ENCODE results near the gene LRRC73. TPM values are rescaled to one million over a fixed set of nuclear protein-coding genes. Genes with fewer than 3 reads are reported as not detected.
A peak's percentile ranks its signal among the peaks of the same experiment; 100 is the strongest.
"Not testable (repeated sequence)": the region's sequence is repeated elsewhere in the genome, so short reads cannot be mapped to it uniquely, and the experiment has no call there.

Gene LRRC73
- total RNA-seq (under 1 TPM in 1 of 2 donors, not detected in 1; 0.08 TPM), polyA plus RNA-seq (under 1 TPM; 0.10 to 0.99 TPM)

- Histone ChIP-seq H3K27me3 (ENCODE audit: control insufficient read depth in 4 of 4, insufficient read depth in 4 of 4, low read length in 3 of 4) (peaks cover 0 to 3% (median 0%) of the 10 kb centered on the region in 4 donors), H3K36me3 (ENCODE audit: control insufficient read depth in 4 of 4, insufficient read depth in 3 of 4, low read depth in 1 of 4, low read length in 3 of 4) (peaks cover 2 to 31% (median 17%) of the 10 kb centered on the region in 4 donors), H3K9me3 (ENCODE audit: control insufficient read depth in 4 of 4, low read length in 3 of 4) (no peaks in the 10 kb centered on the region), H3K4me1 (ENCODE audit: control insufficient read depth in 4 of 4, insufficient read depth in 4 of 4, low read length in 3 of 4) (peaks cover 5 to 13% (median 8%) of the 10 kb centered on the region in 4 donors), H3K4me3 (ENCODE audit: low read depth in 1 of 3, low read length in 3 of 3) (peak within 1 kb of the TSS; percentile 30 to 71 (median 54)), H3K9ac (ENCODE audit: low read depth in 1 of 2, low read length in 2 of 2) (no peak within 1 kb of the TSS), H3K27ac (ENCODE audit: low read depth in 1 of 2, low read length in 2 of 2) (peak within 1 kb of the TSS in 1 of 2 donors; percentile 35)
- TF ChIP-seq TAF1 (conservative IDR thresholded peaks at IDR 0.05) (no peak), YY1 (IDR thresholded peaks at IDR 0.05) (peak; percentile 49), GABPA (IDR thresholded peaks at IDR 0.05 in 1 of 2, conservative IDR thresholded peaks at IDR 0.05 in 1 of 2) (no peak), HNF4A (conservative IDR thresholded peaks at IDR 0.05) (peak; percentile 51 to 56), RXRA (IDR thresholded peaks at IDR 0.05) (peak; percentile 22 to 29), NR2F2 (IDR thresholded peaks at IDR 0.05) (no peak), RAD21 (IDR thresholded peaks at IDR 0.05) (no peak), FOXA1 (IDR thresholded peaks at IDR 0.05) (no peak), SP1 (IDR thresholded peaks at IDR 0.05) (peak; percentile 23), ATF3 (IDR thresholded peaks at IDR 0.05) (no peak)
- peak; percentile 92 for DNase-seq (ENCODE audit: low spot score)
- WGBS, result 10% methylated on average over 96 of the region's 96 CpGs
These were observed at the start of gene LRRC73 for GRCh38 chr6:43509984-43510826. Gene LRRC73 (minus strand): TSS chr6:43510346. CDS start chr6:43509785, 561 bp downstream.

- Histone ChIP-seq H3K27me3 (ENCODE audit: control insufficient read depth in 4 of 4, insufficient read depth in 4 of 4, low read length in 3 of 4) (no peaks in the 10 kb centered on the region), H3K36me3 (ENCODE audit: control insufficient read depth in 4 of 4, insufficient read depth in 3 of 4, low read depth in 1 of 4, low read length in 3 of 4) (peaks cover 17 to 64% (median 48%) of the 10 kb centered on the region in 4 donors)
- no peak for DNase-seq (ENCODE audit: low spot score)
These were observed 49.2 kb upstream of the LRRC73 start for GRCh38 chr6:43559328-43559727.

GRCh38 chr6:43557620-43558019 lies 47.5 kb upstream of the LRRC73 start:
- peaks cover 21 to 62% (median 49%) of the 10 kb centered on the region in 4 donors for H3K36me3 ChIP-seq (ENCODE audit: control insufficient read depth in 4 of 4, insufficient read depth in 3 of 4, low read depth in 1 of 4, low read length in 3 of 4)
- not testable (repeated sequence) for H3K9ac ChIP-seq (ENCODE audit: low read depth in 1 of 2, low read length in 2 of 2); H3K27ac ChIP-seq (ENCODE audit: low read depth in 1 of 2, low read length in 2 of 2); H3K4me1 ChIP-seq (ENCODE audit: control insufficient read depth in 4 of 4, insufficient read depth in 4 of 4, low read length in 3 of 4); DNase-seq (ENCODE audit: low spot score); H3K9me3 ChIP-seq (ENCODE audit: control insufficient read depth in 4 of 4, low read length in 3 of 4); H3K27me3 ChIP-seq (ENCODE audit: control insufficient read depth in 4 of 4, insufficient read depth in 4 of 4, low read length in 3 of 4); H3K4me3 ChIP-seq (ENCODE audit: low read depth in 1 of 3, low read length in 3 of 3)
- 94% methylated on average over 7 of the region's 7 CpGs for WGBS

More at GRCh38 chr6:43559328-43559727, 49.2 kb upstream of the LRRC73 start:
- Histone ChIP-seq H3K9me3 (ENCODE audit: control insufficient read depth in 4 of 4, low read length in 3 of 4) (no peaks in the 10 kb centered on the region), H3K4me3 (ENCODE audit: low read depth in 1 of 3, low read length in 3 of 3) (no peak overlapping the region), H3K27ac (ENCODE audit: low read depth in 1 of 2, low read length in 2 of 2) (no peak overlapping the region), H3K9ac (ENCODE audit: low read depth in 1 of 2, low read length in 2 of 2) (no peak overlapping the region), H3K4me1 (ENCODE audit: control insufficient read depth in 4 of 4, insufficient read depth in 4 of 4, low read length in 3 of 4) (no peaks in the 10 kb centered on the region)
- TF ChIP-seq EGR1 (IDR thresholded peaks at IDR 0.05; ENCODE audit: low read depth in 2 of 2), result no peak
- TF ChIP-seq RXRA (IDR thresholded peaks at IDR 0.05), result no peak
- TF ChIP-seq HNF4G (IDR thresholded peaks at IDR 0.05), result no peak
- no peak for TF ChIP-seq MAX (IDR thresholded peaks at IDR 0.05)
- no peak for TF ChIP-seq ZBTB33 (IDR thresholded peaks at IDR 0.05)

Data from liver (tissue), 9 donors.